GM19043 (cell line): Measurements from ENCODE around the gene WNT5A.
"Not testable (repeated sequence)": the region's sequence is repeated elsewhere in the genome, so short reads cannot be mapped to it uniquely, and the experiment has no call there.

Experiments used
- ATAC-seq: cut with Tn5 transposase; IDR thresholded peaks from one replicate; pipeline ENCODE4 v1.9.1; 2021; ENCODE audit warnings: low read depth; ENCODE audit not compliant: unreplicated experiment

Gene WNT5A

DNA sequence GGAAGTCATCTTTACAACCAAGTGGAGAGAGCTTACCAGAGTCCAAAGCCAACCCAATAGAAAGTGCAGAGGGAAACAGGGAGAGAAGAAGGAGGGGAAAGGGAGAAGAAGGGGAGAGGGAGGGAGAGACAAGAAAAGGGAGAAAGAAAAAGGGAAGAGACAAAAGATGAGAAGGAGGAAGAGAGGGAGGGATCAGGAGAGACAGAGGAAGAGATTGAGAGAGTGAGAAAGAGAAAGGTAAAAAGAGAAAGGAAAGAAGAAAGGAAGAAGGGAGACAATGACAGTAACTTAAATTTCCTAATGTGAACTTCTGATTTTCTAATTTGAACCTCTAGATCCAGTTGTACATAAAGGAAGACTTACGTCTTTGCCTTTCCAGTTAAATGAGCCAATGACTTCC, 20.7 kb upstream of the WNT5A start:
- no peak for ATAC-seq

DNA sequence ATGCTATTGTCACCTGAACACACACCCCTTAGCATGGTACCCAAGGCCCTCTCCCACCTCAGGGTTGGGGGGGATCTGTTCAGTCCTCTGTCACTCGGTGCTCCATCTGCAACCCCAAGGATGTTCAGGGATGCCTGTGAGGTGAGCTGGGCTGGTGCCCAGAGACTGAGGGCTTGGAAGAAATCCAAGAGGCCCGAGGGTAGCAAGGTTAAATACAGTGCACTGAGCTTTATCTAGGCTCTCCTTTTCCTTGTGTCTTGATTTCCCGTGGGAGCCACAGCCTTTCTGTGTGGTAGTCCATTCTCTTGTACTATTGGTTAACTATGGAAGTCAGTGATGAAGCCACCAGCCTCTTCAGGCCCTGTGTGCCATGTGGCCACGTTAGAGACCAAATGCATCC, 18.7 kb upstream of the WNT5A start:
- no peak for ATAC-seq

DNA sequence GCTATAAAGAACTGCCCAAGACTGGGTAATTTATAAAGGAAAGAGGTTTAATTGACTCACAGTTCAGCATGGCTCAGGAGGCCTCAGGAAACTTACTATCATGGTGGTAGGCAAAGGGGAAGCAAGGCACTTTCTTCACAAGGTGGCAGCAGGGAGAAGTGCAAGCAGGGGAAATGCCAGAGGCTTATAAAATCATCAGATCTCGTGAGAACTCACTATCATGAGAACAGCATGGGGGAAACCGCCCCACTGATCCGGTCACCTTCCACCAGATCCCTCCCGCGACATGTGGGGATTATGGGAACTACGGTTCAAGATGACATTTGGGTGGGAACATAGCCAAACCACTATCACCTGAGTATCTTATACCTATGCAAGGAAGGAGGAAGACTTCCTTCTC, 18.0 kb upstream of the WNT5A start:
- not testable (repeated sequence) for ATAC-seq

DNA sequence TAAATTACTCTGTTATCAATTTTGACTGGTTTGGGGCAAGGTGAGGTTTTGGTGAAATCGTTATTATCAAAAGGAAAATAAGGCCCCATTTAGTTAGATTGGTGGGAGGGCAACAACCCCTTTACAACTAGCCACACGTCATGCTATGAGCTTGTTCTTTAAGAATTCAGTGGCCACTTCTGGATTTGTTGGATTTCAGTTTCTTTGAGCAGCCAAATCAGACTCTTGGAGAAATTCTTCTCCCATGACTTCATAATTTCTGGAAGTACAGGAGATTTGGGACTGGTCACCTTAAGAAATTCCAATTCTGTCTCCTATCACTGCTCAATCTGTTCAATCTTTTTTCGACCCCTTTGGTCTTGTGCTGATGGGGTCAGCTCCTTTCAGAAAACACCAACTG, 14.8 kb upstream of the WNT5A start:
- no peak for ATAC-seq

DNA sequence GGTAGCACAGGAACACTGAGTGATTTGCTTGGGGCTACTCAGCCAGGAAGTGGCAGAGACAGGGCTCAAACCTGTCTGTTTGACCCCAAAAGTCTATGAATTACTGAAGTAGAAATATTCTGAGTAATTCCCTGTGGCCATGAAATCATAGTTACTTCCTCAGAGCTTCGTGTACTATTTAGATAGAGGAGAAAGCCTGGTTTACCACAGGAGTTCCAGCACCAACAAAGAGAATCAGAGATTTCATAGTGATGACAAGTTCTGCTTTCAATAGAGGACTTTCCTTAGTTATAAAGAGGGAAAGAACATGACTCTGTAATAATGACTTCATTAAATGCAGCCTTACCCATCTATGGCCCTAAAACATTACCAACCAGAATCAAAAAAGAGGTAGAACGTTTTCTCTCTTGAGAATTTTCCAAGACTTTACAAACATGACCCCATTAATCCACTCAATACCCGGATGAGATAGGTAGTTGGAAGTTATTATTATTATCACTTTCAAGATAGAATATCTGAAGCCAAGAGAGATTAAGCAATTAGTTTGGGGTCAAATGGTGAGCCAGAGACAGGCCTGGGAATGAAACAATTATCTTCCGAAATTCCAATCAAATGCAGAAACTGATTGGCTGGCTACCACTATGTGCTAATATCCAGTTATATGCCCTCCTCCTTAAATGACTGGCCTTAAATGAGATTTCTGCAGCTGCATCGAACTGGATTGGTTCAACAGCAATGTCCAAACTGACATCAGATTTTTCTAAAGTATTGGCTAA, 13.6 kb upstream of the WNT5A start:
- no peak for ATAC-seq

DNA sequence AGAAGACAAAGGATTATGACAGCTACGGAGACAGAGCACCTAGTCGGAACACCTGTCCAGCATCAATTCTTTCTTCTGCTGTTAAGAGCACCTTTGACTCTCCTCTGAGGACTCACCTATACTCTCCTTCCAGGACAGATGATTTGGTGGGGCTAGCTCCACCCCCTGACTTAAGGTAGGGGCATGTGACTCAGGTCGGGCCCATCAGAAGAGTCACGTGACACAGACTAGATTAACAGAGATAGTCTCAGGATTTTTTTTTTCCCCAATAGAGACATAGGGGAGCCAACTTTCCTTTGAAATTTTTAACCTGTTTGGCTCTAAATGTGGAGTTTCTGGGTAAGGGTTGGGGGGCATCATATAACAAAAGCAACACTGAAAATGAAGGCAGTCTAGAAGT, 11.4 kb upstream of the WNT5A start:
- ATAC-seq = no peak

DNA sequence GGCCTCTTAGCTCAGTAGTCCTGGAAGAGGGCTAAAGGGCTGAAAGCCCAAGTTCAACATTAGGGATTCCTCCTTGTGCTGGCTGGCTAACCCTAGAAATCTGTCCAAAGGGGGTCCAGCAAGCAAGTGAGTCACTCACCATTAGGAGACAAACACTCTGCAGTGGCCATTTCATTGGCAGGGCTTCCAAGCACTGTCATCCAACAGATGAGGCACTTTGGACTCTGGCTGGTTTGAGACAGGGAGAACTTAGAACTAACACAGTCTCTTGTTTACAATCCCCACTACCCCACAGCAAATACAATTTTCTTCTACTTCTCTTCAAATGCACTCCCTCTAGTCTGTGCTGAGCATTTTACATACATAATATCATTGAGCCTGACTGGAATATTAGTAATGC, 10.1 kb upstream of the WNT5A start:
- ATAC-seq = no peak

DNA sequence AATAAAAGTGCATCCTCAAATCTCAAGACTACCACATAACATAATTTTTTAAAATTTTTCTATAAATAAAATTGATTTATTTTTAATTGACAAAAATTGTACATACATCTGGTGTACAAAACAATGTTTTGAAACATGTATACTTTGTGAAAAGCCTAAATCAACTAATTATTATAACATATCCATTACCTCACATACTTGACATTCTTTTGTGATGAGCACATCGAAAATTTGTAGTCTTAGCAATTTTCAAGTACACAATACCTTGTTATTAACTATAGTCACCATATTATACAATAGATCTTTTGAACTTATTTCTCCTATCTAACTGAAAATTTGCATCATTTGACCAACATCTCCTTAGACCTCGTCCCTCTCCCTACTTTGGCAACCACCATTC, 7.9 kb upstream of the WNT5A start:
- ATAC-seq = no peak

DNA sequence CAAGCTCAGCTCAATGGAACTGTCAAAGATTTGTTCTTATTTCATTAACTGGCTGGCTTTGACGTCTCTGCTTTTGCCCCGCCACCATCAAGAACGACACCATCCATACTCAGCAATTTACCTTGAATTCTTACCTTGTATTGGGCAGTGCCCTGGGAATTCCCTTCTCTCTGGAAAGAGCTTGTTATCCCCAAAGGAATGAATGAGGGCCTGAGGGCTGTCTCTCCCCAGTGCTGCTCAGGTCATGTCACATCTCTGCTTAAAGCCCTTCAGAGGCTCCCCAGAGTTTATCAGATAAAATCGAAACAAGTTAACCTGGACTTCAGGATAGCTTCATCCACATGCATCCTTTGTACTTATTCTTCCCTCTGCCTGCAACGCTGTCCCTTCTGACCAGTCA, 5.9 kb upstream of the WNT5A start:
- ATAC-seq = no peak

DNA sequence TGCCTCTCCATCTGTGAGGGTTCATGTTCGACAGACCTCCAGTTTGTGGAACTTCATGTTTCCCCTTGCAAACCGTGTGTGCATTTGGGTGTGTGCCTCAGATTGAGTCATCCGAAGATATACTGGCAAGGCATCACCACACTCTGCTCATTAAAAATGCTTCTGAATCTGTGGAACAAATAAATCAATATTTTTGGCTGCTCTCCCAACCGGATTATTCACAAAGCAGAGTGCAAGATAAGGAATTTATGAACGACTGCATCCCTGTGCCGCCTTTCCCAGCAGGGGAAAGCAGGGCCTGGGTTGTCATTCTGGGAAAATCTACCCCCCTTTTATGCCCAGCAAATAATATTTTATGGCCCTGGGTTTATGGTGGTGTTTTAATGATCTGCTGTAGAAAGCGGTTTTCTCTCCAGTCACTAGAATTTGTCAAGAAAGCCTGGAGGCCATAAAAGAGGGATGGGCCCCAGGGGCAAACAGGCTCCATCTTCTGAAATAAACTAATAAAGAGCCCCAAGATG, 4.2 kb upstream of the WNT5A start:
- ATAC-seq = no peak

DNA sequence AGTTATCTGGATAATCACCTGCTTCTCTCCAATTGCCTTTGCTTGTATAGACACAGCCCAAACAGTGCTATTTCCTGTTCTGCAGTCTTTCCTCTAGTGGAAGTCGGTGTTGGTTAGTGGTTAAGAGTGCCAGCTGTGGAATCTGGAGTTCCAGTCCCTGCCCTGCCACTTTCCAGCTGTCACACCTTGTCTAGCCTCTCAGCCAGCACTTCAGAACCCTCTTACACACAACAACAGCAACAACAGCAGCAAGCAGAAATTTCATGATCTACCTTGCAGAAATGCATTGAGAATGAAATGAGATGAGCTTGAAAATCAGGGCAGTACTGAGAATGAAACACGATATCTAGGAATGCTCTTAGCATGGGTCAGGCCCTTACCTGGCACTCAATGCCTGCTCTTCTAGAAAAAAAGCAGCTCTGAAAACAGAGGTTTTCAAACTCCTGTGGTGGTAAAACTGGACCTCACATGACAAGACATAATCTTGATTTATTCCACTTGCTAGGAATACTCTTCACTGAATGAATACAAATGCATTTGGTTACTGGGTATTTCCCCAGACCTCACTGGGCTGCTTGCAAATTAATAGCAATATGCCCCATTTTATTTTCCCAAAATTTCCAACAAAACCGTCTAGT, 3.3 kb upstream of the WNT5A start:
- ATAC-seq = no peak

DNA sequence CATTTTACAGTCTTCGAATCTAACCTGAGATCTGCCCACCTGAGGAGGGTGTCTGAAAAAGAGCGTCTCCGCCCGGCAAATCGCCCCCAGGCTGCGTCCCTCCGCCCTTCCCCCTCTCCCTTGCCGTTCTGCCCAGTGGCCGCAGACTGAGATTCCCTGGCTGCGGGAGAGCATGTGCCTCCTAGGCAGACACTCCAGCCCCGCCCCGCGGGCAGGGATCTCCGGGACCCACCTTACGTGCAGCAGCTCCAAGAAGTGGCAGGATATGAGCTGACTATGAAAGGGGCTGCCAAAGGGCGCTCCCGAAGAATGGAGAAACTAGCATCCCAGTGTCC, 2.7 kb upstream of the WNT5A start:
- ATAC-seq = no peak

DNA sequence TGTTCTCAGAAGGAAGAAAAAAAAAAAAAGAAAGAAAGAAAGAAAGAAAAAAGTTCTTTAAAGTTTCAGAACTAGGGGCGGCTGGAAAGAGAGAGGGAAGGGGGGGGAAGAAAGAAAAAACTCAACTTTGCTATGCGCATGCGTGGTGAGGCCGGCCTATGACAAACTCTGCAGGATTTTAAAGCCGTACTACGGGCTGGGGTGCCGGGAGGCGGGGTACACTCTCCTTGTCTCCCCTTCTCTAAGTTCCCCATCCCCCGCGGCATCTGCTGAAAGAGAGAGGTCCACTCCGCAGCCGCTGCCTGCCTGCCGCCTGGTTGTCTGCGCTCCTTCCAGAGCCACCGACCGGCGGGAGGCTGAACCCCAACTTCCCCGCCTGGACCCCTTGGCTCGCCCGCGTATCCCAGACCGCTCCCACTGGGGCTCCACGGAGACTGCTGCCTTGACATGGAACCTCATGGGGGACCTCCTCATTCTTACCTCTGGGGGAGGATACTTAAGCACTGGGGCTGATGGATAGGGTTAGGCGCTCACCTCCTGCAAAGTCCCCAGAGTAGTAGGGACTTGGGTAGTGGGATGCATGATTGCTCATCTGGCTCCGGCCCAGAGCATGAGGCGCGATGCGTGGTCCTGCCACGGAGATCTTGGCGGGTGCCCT, 1.4 kb upstream of the WNT5A start:
- ATAC-seq = no peak

DNA sequence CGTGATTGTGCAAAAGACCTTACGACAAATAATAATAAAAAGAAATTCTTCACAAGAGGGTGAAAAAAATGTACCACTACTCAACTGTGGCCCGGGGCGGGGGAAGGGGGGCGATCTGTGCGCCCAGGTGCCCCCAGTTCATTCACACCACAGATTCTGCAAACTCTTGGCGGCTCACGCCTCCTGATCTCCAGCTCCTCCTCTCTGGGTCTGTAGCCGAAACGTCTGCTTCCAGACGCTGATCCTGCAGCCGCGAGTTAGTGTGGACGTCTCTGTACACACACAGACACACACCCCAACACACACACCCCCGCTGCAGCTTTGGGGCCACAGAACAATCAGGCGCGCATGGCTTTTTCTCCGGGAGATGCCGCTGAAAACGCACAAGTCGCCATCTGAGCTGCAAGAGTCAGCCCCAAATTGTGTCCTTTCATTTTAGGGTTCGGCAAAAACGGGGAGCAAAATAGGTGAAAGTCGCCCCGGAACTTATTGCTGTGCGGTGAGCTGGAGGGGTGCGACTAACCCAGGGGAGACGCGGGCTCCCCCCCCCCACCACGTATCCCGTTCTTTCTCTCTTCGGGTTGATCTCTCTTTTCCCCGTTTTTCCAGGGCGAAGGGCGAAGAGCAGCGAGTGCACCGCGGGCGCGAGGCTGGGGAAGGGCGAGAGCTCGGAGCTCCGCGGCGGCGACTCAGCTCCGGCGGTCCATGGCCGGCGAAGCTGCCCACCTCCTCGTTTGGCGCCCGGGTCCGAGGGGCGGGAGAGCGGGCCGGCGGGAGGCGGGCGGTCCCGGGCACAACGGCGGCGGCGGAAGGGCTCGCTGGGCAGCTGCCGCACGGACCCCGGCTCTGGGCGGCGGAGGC, 505 bp upstream of the WNT5A start:
- no peak for ATAC-seq

DNA sequence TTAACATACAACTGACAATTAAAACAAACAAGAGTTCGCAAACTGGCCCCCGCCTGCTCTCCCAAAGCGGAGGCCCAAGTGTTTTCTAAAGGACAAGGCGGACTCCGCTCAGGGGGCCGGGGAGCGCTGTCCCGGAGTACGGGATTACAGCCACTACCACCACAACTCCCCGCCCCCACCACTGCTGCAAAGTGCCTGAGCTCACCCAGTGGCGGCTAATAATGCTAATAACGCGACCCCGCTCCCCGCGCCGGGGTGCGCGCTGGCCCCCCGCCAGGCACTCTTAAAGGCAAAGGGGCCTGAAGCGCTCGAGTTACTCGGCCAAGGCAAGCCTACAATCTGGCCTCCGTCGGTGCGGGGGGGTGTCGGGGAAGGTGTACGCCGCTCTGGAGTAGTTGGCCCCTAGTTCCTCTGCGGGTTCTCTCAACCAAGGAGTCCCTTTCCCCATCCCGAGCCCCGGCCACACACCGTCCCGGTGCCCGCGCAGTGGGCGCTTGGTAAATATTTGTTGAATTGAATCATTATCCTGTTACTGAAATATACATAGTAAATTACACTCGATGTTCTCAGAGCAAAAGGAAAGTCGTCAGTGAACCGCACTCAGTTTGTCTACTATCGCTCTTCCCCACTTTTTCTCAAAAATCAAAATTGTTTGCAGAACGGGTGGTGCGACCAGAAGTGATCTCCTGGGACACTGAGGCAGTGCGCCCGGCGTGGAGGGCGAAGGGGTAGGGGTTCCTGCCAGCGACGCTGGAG, 827 bp downstream of the WNT5A start:
- no peak for ATAC-seq

DNA sequence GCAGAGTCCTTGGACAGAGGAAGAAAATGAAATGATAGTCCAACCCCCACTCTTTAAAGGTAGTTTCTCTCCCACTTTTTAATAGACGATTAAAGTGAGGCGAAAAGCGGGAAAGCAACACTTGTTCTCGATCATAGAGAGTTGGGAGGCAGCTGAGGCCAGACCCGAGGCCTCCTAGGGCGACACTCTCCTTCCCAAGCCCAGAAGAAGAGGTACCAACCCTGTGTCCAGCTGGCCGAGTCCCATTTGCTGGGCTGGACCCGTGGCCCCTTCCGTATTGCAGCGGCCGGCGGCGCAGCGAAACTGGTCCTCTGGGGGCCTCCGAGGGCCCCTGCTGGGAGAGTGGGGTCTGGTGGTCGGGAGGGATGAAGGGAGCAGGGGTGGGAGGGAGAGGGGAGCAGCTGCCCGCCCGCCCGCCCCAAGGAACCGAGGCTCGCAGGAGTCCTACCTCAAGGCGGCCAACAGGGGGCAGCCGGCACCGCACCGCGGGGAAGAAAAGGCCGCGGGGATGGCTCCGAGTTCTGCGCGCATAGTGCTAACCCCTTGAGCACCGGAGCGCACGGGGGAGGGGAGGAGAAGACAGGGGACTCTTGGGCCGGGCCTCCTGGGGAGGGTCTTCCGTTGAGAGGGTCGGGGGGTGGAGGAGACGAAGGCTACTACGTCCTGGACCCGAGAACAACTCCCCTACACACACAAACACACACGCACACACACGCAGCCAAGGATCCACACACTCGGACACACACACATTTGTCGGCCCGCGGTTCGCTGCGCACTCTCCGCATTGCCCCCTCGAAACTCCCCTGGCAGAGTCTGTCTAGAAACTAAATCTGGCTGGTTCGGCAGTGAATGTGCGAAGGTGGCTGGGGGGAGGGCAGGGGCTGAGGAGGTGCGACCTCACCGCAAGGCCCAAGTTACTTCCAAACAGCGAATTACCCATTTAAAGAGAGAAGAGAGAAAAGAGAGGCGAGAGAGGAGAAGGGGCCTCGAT, 2.0 kb downstream of the WNT5A start:
- peak; percentile 77 for ATAC-seq

DNA sequence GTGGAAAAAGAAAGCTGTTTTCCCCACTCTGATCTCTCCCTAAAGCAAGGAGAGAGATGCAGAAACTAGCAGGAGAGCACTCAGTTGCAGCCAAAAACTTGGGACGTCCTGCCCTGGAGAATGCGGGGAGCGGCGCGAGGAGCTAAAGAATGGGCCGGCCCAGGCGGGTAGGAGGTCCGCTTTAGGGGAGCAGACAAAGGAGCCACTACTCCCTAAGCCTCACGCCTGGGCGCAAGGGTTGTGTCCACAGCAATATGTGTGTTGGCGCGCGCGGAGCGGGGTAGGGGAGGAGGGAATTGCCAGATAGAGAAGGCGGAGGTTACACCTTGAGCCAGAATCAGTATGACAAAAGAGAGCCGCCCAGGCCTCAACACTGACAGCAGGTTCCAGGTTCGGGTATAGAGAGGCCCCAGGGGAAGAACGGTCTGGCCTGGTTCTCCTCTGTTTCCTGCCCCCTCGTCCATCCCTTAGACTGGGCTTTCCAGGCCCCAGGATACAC, 2.9 kb downstream of the WNT5A start:
- no peak for ATAC-seq

DNA sequence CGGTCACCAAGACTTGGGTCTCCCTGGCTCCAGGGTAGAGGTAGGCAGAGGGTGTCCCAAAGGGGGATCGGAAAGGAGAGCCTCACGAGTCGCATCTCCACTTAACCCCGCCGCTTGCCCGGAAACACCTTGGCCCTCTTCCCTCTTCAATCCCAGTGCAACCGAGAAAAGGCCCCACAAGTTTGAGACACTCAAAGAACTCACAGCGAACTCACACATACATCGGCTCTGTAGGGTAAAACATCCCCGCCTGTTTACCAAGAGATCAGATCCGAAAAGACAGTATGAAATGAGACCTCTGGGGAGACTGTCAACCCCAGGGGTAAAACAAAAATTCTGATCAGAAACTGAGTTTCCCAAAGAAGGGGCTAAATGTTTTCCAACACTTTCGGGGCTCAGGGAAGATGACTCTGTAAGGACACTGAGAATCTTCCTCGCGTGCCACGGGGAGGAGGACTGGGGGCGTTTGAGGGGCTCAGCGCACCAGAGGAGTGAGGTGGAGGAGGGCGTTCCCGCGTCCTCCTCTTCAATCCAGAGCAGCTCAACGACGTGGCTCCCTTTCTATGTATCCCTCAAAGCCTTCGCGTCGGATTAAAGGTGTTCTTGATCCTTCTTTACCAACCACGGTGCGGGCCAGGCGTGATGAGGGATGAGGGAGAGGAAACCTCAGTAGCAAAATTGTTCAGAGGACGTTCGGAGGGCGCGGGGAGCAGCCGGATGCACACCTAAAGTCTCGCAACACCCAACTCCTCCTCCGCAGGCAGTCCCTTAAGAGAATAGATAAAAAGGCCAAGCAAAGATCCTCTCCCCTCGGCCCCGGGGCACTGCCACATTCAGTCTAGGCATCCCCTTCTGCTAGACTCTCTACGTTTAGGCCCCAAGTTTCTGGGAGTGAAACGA, 3.7 kb downstream of the WNT5A start:
- no peak for ATAC-seq
